Fibroblast of lung (primary cell): Measurements from ENCODE around the gene KIF1C. TPM values are rescaled to one million over a fixed set of nuclear protein-coding genes. Genes with fewer than 3 reads are reported as not detected.

Experiments
- DNase-seq, 2 donors: peaks; one replicate each; pipeline versions ENCODE4 v3.0.0 to v3.0.0-alpha.2; 2010; ENCODE audit warnings: low read depth in 2 of 2
- H2AFZ ChIP-seq: 2 replicates; pipeline ENCODE4 v1.5.1; 2012; ENCODE audit warnings: low read length, control low read depth, inconsistent platforms
- H3K27ac ChIP-seq: 2 replicates; pipeline ENCODE4 v1.5.1; 2011; ENCODE audit warnings: low read length, control low read depth; ENCODE audit not compliant: insufficient read depth
- H3K27me3 ChIP-seq: 2 replicates; pipeline ENCODE4 v1.5.1; 2011; ENCODE audit warnings: mild to moderate bottlenecking, low read length; ENCODE audit not compliant: control insufficient read depth, insufficient read depth
- H3K36me3 ChIP-seq: 2 replicates; pipeline ENCODE4 v1.5.1; 2011; ENCODE audit warnings: low read length; ENCODE audit not compliant: control insufficient read depth, insufficient read depth
- H3K4me1 ChIP-seq: 2 replicates; pipeline ENCODE4 v1.5.1; 2011; ENCODE audit warnings: low read length; ENCODE audit not compliant: control insufficient read depth, insufficient read depth; ENCODE audit errors: extremely low read depth
- H3K4me2 ChIP-seq: 2 replicates; pipeline ENCODE4 v1.5.1; 2011; ENCODE audit warnings: low read length, control low read depth; ENCODE audit not compliant: insufficient read depth; ENCODE audit errors: extremely low read depth
- H3K4me3 ChIP-seq, 4 experiments: fragments of 200-600 bp in 1 of 4; sonication (generic) in 1 of 4; replicated peaks in 1 of 4; 2 replicates each; pipeline ENCODE4 v1.5.1; 2011 to 2016; ENCODE audit warnings: low read length in 4 of 4, low read depth in 3 of 4, mild to moderate bottlenecking in 3 of 4, control low read depth in 2 of 4, inconsistent platforms in 1 of 4, mixed read lengths in 1 of 4; ENCODE audit not compliant: insufficient read depth in 1 of 4; ENCODE audit errors: control extremely low read depth in 1 of 4
- H3K79me2 ChIP-seq: 2 replicates; pipeline ENCODE4 v1.5.1; 2012; ENCODE audit warnings: mild to moderate bottlenecking, low read length, inconsistent platforms; ENCODE audit not compliant: control insufficient read depth, insufficient read depth
- H3K9ac ChIP-seq: 2 replicates; pipeline ENCODE4 v1.5.1; 2011; ENCODE audit warnings: mild to moderate bottlenecking, low read length, control low read depth; ENCODE audit not compliant: insufficient read depth
- H3K9me3 ChIP-seq: 2 replicates; pipeline ENCODE4 v1.5.1; 2012; ENCODE audit warnings: low read depth, low read length; ENCODE audit not compliant: control insufficient read depth, insufficient read depth
- H4K20me1 ChIP-seq: 2 replicates; pipeline ENCODE4 v1.5.1; 2011; ENCODE audit warnings: low read length; ENCODE audit not compliant: control insufficient read depth, insufficient read depth; ENCODE audit errors: extremely low read depth
- EZH2 ChIP-seq: IDR thresholded peaks from 2 replicates; pipeline ENCODE4 v1.5.1; 2012; ENCODE audit warnings: low read length, control low read depth, mild to moderate bottlenecking; ENCODE audit errors: missing control alignments
- polyA plus RNA-seq, 2 donors: library from polyadenylated mRNA; depleted of rRNA in 1 of 2; stranded (reverse) in 1 of 2; unstranded in 1 of 2; fragments of >200 nt; gene quantifications; 2 replicates each; pipeline ENCODE4 v1.2.1, GENCODE V29; 2011 to 2012; ENCODE audit warnings: missing spikeins in 1 of 2
- total RNA-seq: library from RNA; depleted of rRNA; stranded (reverse); fragments of >200 nt; gene quantifications from 2 replicates; pipeline ENCODE4 v1.2.1, GENCODE V29; 2014
- TF ChIP-seq, protein P1 (sequence below), 2 donors: IDR thresholded peaks in 1 of 2; conservative IDR thresholded peaks in 1 of 2; 1 replicate in 1 of 2; 2 replicates in 1 of 2; pipeline ENCODE4 v1.5.1; 2011 to 2012; ENCODE audit warnings: low read length in 2 of 2, control low read depth in 1 of 2, inconsistent platforms in 1 of 2, low read depth in 1 of 2, mild to moderate bottlenecking in 1 of 2

Gene KIF1C
- total and polyA plus RNA-seq, 2 donors (not counting 1 experiment from before 2014, with no cell fraction given): 70.5 to 86.0 TPM

DNA sequence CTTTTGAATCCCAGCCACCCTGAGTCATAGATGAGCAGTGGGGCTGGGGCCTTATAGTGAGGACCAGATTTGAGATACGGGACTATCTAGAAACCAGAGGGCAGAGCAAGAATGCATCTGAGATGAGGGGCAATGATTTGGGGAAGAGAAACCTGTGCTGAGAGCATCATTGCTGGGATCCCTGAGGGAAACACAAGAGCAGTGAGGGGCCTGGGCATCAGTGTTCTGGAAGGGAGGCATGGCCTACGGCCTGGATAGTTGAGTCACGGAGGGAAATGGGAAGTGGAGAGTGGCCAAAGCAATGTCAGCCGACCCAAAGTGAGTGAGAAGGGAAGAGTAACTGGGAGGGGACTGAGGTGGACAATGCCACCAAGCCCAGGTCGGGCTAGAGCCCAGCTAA is 15.4 kb upstream of the KIF1C start:
- Histone ChIP-seq H2AFZ (no peak overlapping the region), H3K27ac (no peak overlapping the region), H3K4me2 (no peak overlapping the region), H3K79me2 (peaks cover 8% of the 10 kb centered on the region), H3K9me3 (no peaks in the 10 kb centered on the region), H4K20me1 (no peaks in the 10 kb centered on the region), H3K4me3 (no peak overlapping the region), H3K36me3 (peaks cover 23% of the 10 kb centered on the region), H3K4me1 (no peaks in the 10 kb centered on the region), H3K27me3 (no peaks in the 10 kb centered on the region), H3K9ac (no peak overlapping the region)
- DNase-seq: no peak
- TF ChIP-seq EZH2: no peak
- TF ChIP-seq, protein P1, sequence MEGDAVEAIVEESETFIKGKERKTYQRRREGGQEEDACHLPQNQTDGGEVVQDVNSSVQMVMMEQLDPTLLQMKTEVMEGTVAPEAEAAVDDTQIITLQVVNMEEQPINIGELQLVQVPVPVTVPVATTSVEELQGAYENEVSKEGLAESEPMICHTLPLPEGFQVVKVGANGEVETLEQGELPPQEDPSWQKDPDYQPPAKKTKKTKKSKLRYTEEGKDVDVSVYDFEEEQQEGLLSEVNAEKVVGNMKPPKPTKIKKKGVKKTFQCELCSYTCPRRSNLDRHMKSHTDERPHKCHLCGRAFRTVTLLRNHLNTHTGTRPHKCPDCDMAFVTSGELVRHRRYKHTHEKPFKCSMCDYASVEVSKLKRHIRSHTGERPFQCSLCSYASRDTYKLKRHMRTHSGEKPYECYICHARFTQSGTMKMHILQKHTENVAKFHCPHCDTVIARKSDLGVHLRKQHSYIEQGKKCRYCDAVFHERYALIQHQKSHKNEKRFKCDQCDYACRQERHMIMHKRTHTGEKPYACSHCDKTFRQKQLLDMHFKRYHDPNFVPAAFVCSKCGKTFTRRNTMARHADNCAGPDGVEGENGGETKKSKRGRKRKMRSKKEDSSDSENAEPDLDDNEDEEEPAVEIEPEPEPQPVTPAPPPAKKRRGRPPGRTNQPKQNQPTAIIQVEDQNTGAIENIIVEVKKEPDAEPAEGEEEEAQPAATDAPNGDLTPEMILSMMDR (conservative IDR thresholded peaks at IDR 0.05 in 1 of 2, IDR thresholded peaks at IDR 0.05 in 1 of 2; ENCODE audit: low read depth in 1 of 2, low read length in 2 of 2): no peak

DNA sequence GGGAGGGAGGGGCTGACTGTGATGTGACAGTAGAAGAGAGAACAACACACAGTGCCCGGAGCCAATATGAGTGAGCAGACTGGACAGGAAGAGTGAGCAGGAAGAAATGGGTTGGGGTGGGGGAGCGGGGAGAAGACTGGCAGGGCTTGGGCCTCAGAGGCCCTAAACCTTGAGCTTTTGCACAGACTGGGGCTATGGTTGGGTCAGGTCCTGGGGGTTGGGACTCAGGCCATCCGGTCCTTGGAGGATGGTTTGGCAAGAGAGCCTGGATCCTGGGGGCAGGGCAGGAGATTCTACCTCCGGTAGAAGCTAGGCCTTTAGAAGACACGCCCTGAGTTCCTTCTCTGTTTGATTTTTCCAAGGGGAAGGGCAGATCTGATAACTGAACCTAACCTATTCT is 11.3 kb upstream of the KIF1C start:
- Histone ChIP-seq H3K4me3 (peak overlapping the region; percentile 81 to 98 (median 85)), H3K36me3 (peaks cover 7% of the 10 kb centered on the region), H3K4me1 (peaks cover 7% of the 10 kb centered on the region), H2AFZ (peak overlapping the region; percentile 90), H3K9me3 (no peaks in the 10 kb centered on the region), H4K20me1 (no peaks in the 10 kb centered on the region), H3K4me2 (peak overlapping the region; percentile 94), H3K27ac (peak overlapping the region; percentile 87), H3K9ac (no peak overlapping the region), H3K27me3 (no peaks in the 10 kb centered on the region), H3K79me2 (peaks cover 8% of the 10 kb centered on the region)
- no peak for TF ChIP-seq EZH2
- TF ChIP-seq, protein P1 (conservative IDR thresholded peaks at IDR 0.05 in 1 of 2, IDR thresholded peaks at IDR 0.05 in 1 of 2; ENCODE audit: low read depth in 1 of 2, low read length in 2 of 2): no peak
- DNase-seq: no peak

DNA sequence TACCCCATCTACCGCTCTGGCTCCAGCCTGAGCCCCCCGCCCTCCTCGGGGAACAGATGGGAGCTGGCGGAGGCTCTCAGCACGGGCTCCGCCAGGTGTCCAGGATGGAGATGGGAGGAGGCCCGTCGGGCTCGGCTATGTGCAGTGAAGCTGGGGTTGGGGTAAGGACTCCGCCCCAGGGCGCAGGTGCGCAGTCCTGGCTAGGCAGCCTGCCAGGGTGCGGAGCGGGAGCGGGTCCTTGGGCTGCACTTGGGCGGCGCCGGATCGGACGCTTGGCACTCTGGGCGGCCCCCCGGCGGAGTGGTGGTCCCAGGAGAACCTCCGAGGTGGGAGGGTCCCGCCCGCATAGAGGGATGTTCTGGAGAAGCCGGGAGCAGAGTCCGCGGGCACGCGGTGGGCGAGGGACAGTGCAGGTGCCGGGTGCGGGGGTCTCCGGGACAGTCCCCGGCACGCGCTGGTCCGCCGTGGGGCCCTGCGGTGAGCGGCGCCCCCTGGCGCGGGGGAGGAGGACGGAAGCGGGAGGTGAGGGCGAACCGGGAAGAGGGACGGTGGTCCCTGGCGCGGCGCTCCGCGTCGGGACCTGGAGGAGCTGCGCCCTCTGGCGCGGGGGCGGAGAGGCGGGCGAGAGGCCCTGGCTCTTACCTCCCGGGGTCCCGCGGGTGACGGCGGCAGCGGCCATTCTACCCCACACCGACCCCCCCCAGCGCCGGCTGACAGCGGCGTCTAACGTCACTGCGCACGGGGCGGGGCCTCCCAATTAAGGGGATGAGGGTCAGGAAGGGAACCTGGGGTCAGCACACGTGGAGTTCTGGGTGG is 10.6 kb upstream of the KIF1C start, which contains the start of gene CAMTA2:
Gene CAMTA2 (minus strand): TSS at position 725 of the 816 bp plus-strand sequence. CDS start 1,453 bp downstream, outside the sequence.
- TF ChIP-seq, protein P1 (conservative IDR thresholded peaks at IDR 0.05 in 1 of 2, IDR thresholded peaks at IDR 0.05 in 1 of 2; ENCODE audit: low read depth in 1 of 2, low read length in 2 of 2): peak; percentile 49 to 66
- TF ChIP-seq EZH2: no peak
- peak within 1 kb of the TSS; percentile 82 for H3K9ac ChIP-seq
- H4K20me1 ChIP-seq: no peaks in the 10 kb centered on the region
- peak within 1 kb of the TSS; percentile 81 to 98 (median 85) for H3K4me3 ChIP-seq
- H3K36me3 ChIP-seq: peaks cover 3% of the 10 kb centered on the region
- H3K4me1 ChIP-seq: peaks cover 7% of the 10 kb centered on the region
- H3K79me2 ChIP-seq: peaks cover 8% of the 10 kb centered on the region
- H2AFZ ChIP-seq: peak within 1 kb of the TSS; percentile 90
- no peaks in the 10 kb centered on the region for H3K27me3 ChIP-seq
- peak within 1 kb of the TSS; percentile 96 for H3K4me2 ChIP-seq
- peak; percentile 61 to 69 for DNase-seq
- peak within 1 kb of the TSS; percentile 87 for H3K27ac ChIP-seq
- no peaks in the 10 kb centered on the region for H3K9me3 ChIP-seq
